DND-41 (cell line): ENCODE data around the gene NLGN1.

ENCODE experiments used
- CTCF ChIP-seq: IDR thresholded peaks from 2 replicates; pipeline ENCODE4 v1.5.1; 2012; ENCODE audit warnings: borderline replicate concordance, low read length, moderate library complexity, mild to moderate bottlenecking; ENCODE audit not compliant: poor library complexity, severe bottlenecking; ENCODE audit errors: extremely low read depth
- EZH2 ChIP-seq: IDR thresholded peaks from 3 replicates; pipeline ENCODE4 v1.6.1; 2012; ENCODE audit warnings: borderline replicate concordance, low read depth, mild to moderate bottlenecking, moderate library complexity, low read length, inconsistent platforms; ENCODE audit not compliant: severe bottlenecking

- TF ChIP-seq CTCF (no peak), EZH2 (no peak)
Observed at GRCh38 chr3:174051191-174051590, 653.6 kb downstream of the NLGN1 start.
